Uterus (tissue), 2 donors: ENCODE measurements around the gene FOXA3.

Experiments
- POLR2A ChIP-seq, 2 donors: fragments of 450-650 bp; IDR thresholded peaks; one replicate each; pipeline ENCODE4 v1.6.1; 2016; ENCODE audit warnings: antibody characterized with exemption in 2 of 2, mild to moderate bottlenecking in 1 of 2, moderate library complexity in 1 of 2
- TF ChIP-seq, protein P1 (sequence below), 4 experiments: fragments of 200-600 bp in 2 of 4; fragments of 450-650 bp in 2 of 4; sonication (generic) in 2 of 4; IDR thresholded peaks; one replicate each; pipeline ENCODE4 v1.5.1; 2016 to 2019; ENCODE audit warnings: antibody characterized with exemption in 4 of 4, mild to moderate bottlenecking in 2 of 4, moderate library complexity in 1 of 4

DNA sequence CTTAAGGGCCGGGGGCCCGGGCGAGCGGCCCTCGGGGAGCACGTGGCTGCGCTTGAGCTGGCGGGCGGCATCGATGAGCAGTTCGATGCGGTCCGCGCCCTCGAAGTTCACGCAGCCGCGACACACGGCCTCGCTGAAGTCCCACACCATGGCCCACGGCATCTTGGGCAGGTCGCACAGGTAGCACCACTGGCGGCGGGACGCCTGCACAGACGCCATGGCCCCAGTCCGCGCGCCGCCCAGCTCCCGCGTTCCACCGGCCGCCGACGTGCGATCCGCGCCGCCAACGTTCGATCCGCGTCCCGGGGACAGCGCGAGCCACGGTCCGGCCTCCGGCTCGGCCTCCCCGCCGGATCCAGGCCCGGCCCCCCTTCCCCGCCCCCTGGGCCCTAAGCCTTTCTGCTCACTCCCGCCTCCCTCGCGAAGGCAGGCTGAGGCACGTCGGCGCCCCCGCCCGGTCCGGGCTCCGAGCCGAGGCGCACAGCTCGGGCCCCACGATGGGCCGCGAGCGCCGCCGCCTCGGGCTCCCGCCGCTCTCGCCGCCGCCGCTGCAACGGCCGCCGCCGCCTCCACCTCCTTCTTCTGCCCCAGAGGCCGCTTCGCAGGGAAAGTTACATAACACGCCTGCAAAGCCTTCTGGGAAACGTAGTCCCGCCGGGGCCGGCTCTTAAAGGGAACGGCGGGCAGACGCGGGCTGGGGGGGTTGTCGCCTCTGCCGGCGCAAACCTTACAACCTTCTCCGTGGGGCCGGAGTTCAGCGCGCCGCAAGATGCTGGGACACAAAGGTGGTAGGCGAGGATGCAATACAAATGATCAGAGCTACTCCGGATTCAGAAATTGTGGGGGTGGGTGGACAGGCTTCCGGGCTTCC, 21.7 kb downstream of the FOXA3 start, which contains the start of gene IRF2BP1:
- TF ChIP-seq, protein P1, sequence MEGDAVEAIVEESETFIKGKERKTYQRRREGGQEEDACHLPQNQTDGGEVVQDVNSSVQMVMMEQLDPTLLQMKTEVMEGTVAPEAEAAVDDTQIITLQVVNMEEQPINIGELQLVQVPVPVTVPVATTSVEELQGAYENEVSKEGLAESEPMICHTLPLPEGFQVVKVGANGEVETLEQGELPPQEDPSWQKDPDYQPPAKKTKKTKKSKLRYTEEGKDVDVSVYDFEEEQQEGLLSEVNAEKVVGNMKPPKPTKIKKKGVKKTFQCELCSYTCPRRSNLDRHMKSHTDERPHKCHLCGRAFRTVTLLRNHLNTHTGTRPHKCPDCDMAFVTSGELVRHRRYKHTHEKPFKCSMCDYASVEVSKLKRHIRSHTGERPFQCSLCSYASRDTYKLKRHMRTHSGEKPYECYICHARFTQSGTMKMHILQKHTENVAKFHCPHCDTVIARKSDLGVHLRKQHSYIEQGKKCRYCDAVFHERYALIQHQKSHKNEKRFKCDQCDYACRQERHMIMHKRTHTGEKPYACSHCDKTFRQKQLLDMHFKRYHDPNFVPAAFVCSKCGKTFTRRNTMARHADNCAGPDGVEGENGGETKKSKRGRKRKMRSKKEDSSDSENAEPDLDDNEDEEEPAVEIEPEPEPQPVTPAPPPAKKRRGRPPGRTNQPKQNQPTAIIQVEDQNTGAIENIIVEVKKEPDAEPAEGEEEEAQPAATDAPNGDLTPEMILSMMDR (IDR thresholded peaks at IDR 0.05): peak in 1 of 4 experiments; percentile 36
- peak; percentile 81 to 89 for TF ChIP-seq POLR2A (IDR thresholded peaks at IDR 0.05)
